Measurements from ENCODE around the gene DOLPP1. TPM values are rescaled to one million over a fixed set of nuclear protein-coding genes. Genes with fewer than 3 reads are reported as not detected.
A peak's percentile ranks its signal among the peaks of the same experiment; 100 is the strongest.

DOLPP1 gene
- total and polyA plus RNA-seq, 2 of the 13 experiments (the other 11 are each of a cell fraction or from before 2014, with no cell fraction given) = 21.0 to 34.1 TPM

DNA sequence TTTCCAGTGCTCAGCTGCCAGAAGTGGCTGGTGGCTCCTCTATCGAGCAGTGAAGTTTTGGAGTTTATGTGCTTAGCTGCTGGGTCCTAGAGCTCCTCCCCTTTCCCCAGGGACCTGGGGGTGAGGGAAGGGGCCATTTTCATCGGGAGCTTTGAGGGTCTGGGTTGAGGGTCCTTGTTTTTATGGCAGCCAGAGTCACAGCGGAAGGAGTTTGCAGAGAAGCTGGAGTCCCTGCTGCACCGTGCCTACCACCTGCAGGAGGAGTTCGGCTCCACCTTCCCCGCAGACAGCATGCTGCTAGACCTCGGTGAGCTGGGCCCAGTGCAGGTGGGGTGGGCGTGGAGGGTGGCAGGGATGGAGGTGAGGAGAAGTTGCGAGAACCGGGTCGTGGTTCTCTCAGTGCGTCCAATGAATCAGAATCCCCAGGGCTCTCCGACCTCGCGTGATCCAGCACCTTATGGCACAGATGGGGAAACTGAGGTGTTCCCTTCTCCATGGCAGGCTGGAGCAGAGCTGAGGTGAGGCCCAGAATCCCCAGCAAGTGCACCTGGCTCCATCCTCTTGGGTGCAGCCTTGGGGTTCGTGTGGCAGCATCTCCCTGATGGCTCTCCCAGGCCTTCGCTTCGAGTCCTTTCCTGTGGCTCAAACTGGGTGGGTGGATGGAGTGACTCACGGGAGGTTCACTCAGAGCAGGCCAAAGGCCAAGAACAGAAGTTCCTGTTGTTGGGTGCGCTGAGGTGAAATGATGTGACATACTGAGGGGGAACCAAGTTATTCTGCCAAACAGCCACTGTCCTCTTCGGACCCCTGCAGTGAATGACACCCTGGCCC, 21.7 kb upstream of the DOLPP1 start:
- peak overlapping the region; percentile 72 for H3K27ac ChIP-seq (ENCODE audit: extremely low read length, insufficient read depth, low read length)
- in situ Hi-C loops (cut with HindIII; ENCODE audit: extremely low pct_ligation_motif_present, low pct_unique_long_range_greater_than_20kb) (no loop called here), intact Hi-C loops (cut with micrococcal nuclease; ENCODE audit: unreplicated experiment) (no loop called here)
- ATAC-seq (peak; percentile 61), DNase-seq (ENCODE audit: low spot score) (peak; percentile 52), FAIRE-seq (no peak)
- H3K36me3 ChIP-seq (replicated peaks in 1 of 2; ENCODE audit: control insufficient read depth in 1 of 2, insufficient read depth in 2 of 2, low read length in 2 of 2) = peaks cover 1 to 3% of the 10 kb centered on the region in 2 experiments; a peak in 1 of 5 replicates
- no peaks in the 10 kb centered on the region for H4K20me1 ChIP-seq (ENCODE audit: insufficient read depth, low read length)
- H2AFZ ChIP-seq (ENCODE audit: low read length) = no peak overlapping the region
- H3K4me3 ChIP-seq (replicated peaks in 1 of 3; ENCODE audit: insufficient read depth in 1 of 3, low read depth in 2 of 3, low read length in 3 of 3) = peak overlapping the region in 1 of 3 experiments; percentile 42; a peak in 1 of 6 replicates
- WGBS (ENCODE audit: low lambda C conversion rate) = 71% methylated on average over 18 of the region's 21 CpGs
- ChIA-PET POLR2A (interaction anchor here (1.0 kb wide), 1 partner anchor 23 kb away, joined by 3 read pairs; the partner anchor contains the start of gene MIGA2), CTCF (ENCODE audit: low intra/inter-chr PET ratio, low total read pairs) (no interaction called here)
- H3K27me3 ChIP-seq (ENCODE audit: control insufficient read depth in 1 of 2, insufficient read depth in 2 of 2, low read length in 2 of 2) = no peaks in the 10 kb centered on the region
- H3K79me2 ChIP-seq (ENCODE audit: insufficient read depth, low read length) = no peaks in the 10 kb centered on the region
- no TSS peak for BruUV-seq (replicated peaks)
- peaks cover 33% of the 10 kb centered on the region for H3K4me1 ChIP-seq (ENCODE audit: insufficient read depth, low read length)
- H3K9me3 ChIP-seq (ENCODE audit: low read length) = no peaks in the 10 kb centered on the region
- H3K9ac ChIP-seq (ENCODE audit: insufficient read depth, low read depth, low read length) = peak overlapping the region; percentile 30; the same call in 1 of the 2 replicates
- peak overlapping the region; percentile 64 for H3K4me2 ChIP-seq (ENCODE audit: low read depth, low read length)
- TF ChIP-seq ZNF235 (CRISPR knock-in tag; IDR thresholded peaks at IDR 0.05; ENCODE audit: borderline replicate concordance) (no peak), NFYB (CRISPR knock-in tag; IDR thresholded peaks at IDR 0.05) (no peak), ZSCAN22 (CRISPR knock-in tag; IDR thresholded peaks at IDR 0.05) (no peak), SPEN (CRISPR knock-in tag; IDR thresholded peaks at IDR 0.05; ENCODE audit: low read depth) (0 out of 2 replicates have a peak, but pooled peaks have one; percentile 21), KDM5A (IDR thresholded peaks at IDR 0.05; ENCODE audit: borderline replicate concordance, low read length) (no peak), RXRA (CRISPR knock-in tag; IDR thresholded peaks at IDR 0.05) (0 out of 2 replicates have a peak, but pooled peaks have one; percentile 5), ZNF788 (CRISPR knock-in tag; IDR thresholded peaks at IDR 0.05; ENCODE audit: borderline replicate concordance) (no peak), SUZ12 (IDR thresholded peaks at IDR 0.05; ENCODE audit: low read depth, low read length) (no peak), ZNF382 (CRISPR knock-in tag; IDR thresholded peaks at IDR 0.05; ENCODE audit: borderline replicate concordance) (no peak), ZBTB38 (CRISPR knock-in tag; IDR thresholded peaks at IDR 0.05) (peak; percentile 13; the same call in 1 of the 2 replicates), FOSL2 (CRISPR knock-in tag; IDR thresholded peaks at IDR 0.05) (peak; percentile 81), NR2F1 (CRISPR knock-in tag; IDR thresholded peaks at IDR 0.05) (peak in 1 of 2 experiments; percentile 61; a peak in 1 of 4 replicates), ZMAT3 (CRISPR knock-in tag; conservative IDR thresholded peaks at IDR 0.05) (no peak), ZNF549 (CRISPR knock-in tag; IDR thresholded peaks at IDR 0.05) (no peak), NBN (conservative IDR thresholded peaks at IDR 0.05) (no peak)
- TF ChIP-seq, protein P1, sequence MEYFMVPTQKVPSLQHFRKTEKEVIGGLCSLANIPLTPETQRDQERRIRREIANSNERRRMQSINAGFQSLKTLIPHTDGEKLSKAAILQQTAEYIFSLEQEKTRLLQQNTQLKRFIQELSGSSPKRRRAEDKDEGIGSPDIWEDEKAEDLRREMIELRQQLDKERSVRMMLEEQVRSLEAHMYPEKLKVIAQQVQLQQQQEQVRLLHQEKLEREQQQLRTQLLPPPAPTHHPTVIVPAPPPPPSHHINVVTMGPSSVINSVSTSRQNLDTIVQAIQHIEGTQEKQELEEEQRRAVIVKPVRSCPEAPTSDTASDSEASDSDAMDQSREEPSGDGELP (IDR thresholded peaks at IDR 0.05; ENCODE audit: borderline replicate concordance, low read depth) = 0 out of 2 replicates have a peak, but pooled peaks have one; percentile 9
- TF ChIP-seq, protein P2, sequence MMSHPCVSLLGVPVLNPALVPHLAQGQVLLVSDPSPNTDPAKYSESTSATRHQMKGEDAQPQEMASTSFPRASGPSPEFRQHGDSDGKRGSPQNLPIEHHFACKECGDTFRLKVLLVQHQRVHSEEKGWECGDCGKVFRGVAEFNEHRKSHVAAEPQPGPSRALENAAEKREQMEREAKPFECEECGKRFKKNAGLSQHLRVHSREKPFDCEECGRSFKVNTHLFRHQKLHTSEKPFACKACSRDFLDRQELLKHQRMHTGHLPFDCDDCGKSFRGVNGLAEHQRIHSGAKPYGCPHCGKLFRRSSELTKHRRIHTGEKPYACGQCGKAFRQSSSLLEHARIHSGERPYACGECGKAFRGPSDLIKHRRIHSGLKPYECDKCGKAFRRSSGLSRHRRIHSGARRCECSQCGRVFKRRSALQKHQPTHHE (CRISPR knock-in tag; IDR thresholded peaks at IDR 0.05; ENCODE audit: borderline replicate concordance) = no peak
- TF ChIP-seq, protein P3, sequence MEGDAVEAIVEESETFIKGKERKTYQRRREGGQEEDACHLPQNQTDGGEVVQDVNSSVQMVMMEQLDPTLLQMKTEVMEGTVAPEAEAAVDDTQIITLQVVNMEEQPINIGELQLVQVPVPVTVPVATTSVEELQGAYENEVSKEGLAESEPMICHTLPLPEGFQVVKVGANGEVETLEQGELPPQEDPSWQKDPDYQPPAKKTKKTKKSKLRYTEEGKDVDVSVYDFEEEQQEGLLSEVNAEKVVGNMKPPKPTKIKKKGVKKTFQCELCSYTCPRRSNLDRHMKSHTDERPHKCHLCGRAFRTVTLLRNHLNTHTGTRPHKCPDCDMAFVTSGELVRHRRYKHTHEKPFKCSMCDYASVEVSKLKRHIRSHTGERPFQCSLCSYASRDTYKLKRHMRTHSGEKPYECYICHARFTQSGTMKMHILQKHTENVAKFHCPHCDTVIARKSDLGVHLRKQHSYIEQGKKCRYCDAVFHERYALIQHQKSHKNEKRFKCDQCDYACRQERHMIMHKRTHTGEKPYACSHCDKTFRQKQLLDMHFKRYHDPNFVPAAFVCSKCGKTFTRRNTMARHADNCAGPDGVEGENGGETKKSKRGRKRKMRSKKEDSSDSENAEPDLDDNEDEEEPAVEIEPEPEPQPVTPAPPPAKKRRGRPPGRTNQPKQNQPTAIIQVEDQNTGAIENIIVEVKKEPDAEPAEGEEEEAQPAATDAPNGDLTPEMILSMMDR (CRISPR knock-in tag; IDR thresholded peaks at IDR 0.05) = 0 out of 2 replicates have a peak, but pooled peaks have one; percentile 12
- TF ChIP-seq, protein P4, sequence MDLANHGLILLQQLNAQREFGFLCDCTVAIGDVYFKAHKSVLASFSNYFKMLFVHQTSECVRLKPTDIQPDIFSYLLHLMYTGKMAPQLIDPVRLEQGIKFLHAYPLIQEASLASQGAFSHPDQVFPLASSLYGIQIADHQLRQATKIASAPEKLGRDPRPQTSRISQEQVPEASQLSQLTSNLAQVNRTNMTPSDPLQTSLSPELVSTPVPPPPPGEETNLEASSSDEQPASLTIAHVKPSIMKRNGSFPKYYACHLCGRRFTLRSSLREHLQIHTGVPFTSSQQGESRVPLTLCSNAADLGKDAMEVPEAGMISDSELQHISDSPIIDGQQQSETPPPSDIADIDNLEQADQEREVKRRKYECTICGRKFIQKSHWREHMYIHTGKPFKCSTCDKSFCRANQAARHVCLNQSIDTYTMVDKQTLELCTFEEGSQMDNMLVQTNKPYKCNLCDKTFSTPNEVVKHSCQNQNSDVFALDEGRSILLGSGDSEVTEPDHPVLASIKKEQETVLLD (CRISPR knock-in tag; IDR thresholded peaks at IDR 0.05; ENCODE audit: low read depth) = no peak

Measured in HepG2 (cell line).